ENCODE data around the gene SEC31B.

The SEC31B gene, protein sequence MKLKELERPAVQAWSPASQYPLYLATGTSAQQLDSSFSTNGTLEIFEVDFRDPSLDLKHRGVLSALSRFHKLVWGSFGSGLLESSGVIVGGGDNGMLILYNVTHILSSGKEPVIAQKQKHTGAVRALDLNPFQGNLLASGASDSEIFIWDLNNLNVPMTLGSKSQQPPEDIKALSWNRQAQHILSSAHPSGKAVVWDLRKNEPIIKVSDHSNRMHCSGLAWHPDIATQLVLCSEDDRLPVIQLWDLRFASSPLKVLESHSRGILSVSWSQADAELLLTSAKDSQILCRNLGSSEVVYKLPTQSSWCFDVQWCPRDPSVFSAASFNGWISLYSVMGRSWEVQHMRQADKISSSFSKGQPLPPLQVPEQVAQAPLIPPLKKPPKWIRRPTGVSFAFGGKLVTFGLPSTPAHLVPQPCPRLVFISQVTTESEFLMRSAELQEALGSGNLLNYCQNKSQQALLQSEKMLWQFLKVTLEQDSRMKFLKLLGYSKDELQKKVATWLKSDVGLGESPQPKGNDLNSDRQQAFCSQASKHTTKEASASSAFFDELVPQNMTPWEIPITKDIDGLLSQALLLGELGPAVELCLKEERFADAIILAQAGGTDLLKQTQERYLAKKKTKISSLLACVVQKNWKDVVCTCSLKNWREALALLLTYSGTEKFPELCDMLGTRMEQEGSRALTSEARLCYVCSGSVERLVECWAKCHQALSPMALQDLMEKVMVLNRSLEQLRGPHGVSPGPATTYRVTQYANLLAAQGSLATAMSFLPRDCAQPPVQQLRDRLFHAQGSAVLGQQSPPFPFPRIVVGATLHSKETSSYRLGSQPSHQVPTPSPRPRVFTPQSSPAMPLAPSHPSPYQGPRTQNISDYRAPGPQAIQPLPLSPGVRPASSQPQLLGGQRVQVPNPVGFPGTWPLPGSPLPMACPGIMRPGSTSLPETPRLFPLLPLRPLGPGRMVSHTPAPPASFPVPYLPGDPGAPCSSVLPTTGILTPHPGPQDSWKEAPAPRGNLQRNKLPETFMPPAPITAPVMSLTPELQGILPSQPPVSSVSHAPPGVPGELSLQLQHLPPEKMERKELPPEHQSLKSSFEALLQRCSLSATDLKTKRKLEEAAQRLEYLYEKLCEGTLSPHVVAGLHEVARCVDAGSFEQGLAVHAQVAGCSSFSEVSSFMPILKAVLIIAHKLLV

DNA sequence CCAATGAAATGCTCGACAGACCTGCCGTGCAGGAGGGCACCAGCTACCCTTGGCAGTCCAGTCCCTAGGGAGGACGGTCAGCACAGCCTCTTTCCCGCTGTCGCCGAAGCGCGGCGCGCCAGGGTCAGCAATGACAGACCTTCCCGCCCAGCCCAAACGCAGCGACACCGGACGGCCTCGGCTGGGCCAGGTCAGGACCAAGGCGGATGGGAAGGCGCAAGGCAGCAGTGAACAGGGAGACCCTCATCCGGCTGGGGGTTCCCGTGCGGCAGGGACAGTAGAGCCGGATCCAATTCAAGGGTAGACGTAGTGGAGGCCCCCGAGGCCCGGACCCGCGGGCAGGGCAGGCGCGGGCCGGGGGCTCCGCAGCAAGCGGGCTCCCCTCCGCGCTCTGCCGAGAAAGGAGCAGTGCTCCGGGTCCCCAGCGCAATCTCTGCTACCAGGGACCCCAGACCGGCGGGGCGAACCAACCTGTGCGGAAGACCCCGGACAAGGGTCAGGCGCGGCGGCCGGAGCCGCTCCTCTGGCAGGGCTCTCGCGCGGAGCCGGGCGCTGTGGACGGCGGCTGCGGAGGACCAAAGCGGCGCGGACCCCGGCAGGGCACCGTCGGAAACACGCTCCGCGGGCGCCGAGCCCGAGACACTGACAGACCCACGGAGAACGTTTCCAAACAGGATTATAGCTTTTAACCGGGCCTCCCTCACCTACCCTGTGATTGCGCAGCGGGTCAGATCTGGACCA is at the start of gene SEC31B:
Gene SEC31B (minus strand): TSS at position 551 of the 741 bp plus-strand sequence. CDS start 2,909 bp downstream, outside the sequence.
- DNase-seq (ENCODE audit: low spot score): peak; percentile 38

DNA sequence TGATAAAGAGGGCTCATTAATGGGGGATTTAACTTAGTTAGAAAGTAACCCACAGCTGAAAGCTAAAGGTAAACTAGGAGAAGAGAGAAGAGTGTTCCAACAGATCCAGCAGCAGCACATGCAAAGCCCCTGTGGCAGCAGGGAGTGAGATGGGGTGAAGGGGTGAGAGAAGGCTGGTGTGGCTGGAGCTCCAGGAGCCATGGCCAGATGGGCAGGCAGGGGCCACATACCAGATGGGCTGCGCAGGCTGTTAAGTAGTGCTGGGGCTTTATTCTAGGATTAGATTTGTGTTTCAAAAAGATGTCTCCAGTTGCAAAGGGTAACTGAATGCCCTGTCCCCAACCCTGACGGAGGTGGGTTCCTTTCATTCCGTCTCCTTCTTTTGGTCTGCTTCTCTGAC is 49.3 kb upstream of the SEC31B start:
- DNase-seq (ENCODE audit: low spot score): no peak

DNA sequence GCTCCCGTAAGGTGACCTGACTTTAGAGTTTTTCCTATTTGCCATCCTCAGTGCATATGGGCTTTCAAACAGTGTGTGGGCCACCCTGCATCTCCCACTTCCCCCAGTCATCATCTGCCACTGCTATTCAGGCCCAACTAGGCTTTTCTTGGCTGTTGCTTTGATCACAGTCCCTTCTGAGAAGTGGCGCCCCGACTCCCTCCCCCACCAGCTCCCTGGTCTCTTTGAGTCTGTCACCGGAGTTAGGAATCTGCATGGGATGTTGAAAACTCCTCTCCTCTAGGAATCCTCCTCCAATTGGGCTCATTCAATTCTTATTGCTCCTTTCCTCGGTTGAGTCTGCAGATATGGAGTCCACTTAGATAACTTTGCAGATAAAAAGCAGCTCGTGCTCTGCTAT is 48.2 kb upstream of the SEC31B start:
- no peak for DNase-seq (ENCODE audit: low spot score)

DNA sequence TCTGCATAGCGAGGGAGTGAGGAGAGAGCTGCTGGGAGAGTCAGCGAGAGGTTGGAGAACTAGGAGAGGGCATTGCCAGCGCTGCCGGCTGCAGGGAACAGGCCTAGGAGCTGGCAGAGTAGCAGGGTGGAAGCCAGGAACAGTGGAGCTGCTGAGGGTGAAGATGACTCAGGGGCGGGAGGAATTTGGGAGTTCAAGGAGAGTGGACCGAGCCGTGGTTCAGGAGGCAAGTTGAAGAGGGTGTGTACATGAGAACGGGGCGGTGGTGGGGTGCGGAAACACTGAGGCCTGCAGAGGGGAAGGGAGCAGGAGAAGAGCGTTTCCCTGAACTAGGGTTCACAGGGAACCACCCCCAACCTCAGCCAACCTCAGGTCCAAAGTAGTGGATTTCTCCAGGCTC is 47.6 kb upstream of the SEC31B start:
- peak; percentile 45 for DNase-seq (ENCODE audit: low spot score)

DNA sequence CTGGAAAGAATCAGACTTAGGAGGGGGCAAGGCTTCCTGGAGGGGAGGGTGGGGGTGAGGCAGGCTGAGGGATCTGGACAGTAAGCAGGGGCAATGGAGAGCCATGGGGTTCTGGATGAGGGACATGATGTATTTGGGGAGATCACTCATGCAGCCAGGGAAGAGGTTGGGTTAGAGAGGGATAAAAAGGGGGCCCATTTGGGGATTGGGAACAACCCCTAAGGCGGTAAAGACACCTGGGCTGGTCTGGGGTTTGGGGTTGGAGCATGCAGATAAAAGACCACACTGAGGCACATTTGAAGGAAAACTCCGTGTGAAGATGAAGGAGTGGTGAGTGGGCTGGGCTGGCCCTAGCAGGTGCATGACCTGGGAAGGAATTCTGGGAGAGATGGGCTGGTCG is 46.9 kb upstream of the SEC31B start:
- no peak for DNase-seq (ENCODE audit: low spot score)

DNA sequence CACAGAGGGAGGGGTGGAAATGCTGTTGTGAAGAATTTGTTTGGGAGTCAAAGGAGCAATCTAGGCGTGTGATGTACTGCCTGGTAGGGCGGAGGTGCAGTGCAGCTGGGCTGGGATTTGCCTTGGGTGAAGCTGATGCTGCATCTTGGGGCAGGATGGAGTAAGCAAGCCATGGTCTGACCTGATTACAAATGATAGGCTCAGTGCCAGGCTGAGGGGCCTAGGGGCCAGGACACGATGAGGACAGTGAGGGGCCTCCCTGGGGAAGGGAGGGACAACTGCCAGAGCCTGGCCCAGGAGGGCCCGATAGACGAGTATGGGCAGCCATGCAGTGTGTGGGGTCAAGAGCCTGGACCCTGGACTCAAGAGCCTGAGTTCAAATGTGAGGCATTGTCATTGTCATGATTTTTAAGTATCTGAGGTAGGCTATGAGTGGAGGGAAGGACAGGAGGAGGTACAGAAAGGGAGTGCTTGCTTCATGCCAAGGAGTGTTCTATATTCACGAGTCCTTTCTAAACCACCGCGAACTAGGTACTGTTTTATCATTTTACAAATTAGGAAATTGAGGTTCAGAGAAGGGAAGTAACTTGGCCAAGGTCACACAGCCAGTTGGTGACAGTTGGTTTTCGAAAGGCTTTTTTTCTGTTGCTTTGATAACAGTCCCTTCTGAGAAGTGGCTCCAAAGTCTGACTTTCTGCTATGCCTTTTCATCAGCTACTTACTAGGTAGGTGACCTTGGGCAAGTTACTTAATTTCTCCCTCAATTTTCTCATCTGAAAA is 45.7 kb upstream of the SEC31B start:
- no peak for DNase-seq (ENCODE audit: low spot score)

DNA sequence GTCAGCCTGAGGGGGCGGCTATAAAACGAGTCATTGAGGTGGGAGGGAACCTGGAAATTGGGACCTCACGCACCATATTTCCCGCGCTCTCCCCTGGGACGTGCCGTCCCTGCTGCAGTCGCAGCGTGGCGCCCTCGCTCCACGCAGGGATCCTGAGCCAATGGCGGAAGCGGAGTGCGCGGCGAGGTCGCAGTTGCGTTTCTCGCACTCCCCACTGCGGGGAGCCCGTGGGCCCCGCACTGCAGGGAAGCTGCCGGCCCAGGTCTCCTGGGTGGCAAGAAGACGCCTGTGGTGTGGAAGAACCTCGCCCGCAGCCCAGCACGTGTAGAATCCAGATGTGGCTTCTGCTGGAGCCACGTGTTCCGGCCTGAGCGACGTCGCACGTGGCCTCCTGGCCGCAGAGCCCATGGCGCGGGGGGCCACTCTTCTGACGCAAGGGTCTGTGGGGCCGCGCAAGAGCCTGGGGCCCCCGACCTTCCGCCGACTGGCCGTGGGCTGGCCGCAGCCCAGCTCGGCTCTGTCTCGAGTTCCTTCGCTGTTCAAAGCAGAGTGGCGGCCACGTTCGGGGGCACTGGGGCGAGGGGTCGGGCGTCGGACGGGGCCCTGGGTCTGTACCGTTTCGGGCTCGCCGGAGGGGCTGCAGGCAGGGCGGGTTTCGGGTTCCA is 42.5 kb upstream of the SEC31B start:
- DNase-seq (ENCODE audit: low spot score): peak; percentile 83

DNA sequence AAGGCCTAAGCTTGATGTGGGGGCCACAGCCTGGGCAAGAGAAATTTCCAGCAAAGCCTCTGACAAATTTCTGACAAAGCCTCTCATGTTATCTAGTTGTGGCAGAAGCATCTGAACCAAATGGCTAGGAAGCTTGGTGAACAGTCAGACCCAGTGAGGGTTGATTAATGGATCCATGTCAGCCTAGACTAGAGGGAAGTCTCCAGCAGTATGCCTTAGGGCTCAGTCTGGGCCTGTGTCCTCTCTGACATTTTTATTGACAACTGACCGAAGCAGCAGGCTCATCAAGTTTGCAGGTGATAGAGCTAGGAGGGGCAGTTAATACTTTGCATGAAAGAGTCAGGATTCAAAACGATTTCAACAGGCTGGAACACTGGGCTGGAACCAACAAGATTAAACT is 41.3 kb upstream of the SEC31B start:
- DNase-seq (ENCODE audit: low spot score): no peak

DNA sequence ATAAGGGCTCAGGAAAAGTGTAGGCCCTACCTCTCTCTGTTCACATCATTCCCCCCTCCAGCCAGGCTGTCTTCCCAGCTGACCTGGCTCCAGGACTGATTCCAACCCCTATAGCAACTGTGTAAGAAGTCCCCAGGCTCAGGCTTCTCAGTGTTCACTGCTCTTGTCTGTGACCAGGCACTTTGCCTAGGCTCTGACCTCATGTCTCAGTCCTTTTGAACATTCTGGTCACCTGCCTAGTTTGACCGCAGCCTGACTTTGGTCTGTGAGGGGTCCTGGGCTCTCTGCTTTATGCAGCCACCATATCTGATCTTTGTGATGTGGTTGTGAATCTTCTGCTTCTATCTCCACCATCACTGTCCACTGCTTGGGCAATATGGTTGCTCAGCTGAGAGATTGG is 40.6 kb upstream of the SEC31B start:
- DNase-seq (ENCODE audit: low spot score): no peak

DNA sequence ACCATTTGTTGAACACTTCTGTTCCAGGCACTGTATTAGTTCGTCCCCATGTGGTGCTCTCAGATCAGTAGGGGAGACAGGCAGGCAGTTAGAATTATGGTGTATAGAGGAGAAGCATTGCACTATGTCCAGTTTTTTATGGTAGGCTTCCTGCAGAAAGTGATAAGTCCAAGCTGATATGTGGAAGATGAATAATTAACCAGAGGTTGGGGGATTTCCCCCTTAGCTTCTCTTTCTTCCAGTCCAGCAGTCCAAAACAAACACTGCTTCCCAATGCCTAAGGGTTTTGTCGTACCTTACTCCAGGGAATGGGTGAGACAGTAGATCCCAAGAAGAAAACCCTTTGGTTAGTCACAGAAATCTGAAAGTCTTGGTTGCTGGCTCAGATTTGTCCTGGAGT is 35.2 kb upstream of the SEC31B start:
- DNase-seq (ENCODE audit: low spot score): no peak

DNA sequence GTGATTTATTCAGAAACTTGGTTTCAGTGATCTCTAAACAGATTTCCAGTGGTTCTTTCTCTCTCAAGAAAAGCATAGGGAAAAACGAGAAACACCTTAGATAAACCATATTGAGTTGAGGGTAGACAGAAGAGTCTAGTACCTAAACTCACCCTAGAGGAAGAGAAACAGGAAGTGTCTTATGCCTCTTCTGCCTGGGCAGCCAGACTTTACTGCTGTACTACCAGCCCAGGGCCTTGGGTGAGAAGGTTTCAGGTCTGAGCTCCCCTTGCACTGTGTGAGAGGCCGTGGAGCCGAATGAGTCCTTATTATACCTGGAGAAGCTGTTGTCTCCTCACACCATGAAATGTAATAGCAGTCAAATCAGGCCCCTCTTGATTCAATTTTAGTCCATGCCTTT is 34.3 kb upstream of the SEC31B start:
- no peak for DNase-seq (ENCODE audit: low spot score)

DNA sequence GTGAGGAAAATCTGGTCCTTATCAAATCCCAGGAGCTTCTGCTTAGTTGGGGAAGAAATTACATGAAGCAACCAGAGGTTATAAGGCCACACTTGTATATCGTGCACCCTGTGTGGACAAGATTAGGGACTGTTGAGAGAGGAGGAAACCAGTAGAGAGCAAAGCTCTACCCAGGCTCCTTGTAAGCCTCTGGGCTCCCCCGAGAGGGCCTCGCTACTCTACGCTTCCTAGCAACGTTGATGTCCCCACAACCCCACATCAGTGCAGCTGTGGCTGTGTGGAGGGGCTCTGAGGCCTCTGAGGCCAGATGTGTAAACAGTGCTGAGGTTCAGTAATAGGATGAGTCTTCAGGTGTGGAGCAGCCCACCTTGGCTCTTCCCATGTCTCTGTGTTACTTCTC is 32.1 kb upstream of the SEC31B start:
- DNase-seq (ENCODE audit: low spot score): no peak

DNA sequence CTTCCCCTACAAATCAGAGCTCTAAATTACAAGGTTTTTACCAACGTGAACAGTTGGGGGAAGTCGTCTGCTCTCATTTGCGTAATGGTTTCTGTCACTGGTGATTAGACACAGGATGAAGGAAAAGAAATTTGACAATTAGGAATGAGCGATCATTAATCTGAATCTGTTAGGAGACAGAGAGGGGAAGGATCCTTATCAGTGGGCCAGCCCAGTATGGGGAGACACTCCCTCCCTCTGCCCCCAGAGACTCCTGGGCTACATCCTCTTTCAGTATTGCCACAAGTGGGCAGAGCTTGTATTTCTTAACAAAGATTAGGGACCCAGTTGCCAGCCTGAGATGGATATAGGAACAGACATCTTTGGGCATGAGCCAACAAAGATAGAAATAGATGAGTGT is 31.5 kb upstream of the SEC31B start:
- no peak for DNase-seq (ENCODE audit: low spot score)

DNA sequence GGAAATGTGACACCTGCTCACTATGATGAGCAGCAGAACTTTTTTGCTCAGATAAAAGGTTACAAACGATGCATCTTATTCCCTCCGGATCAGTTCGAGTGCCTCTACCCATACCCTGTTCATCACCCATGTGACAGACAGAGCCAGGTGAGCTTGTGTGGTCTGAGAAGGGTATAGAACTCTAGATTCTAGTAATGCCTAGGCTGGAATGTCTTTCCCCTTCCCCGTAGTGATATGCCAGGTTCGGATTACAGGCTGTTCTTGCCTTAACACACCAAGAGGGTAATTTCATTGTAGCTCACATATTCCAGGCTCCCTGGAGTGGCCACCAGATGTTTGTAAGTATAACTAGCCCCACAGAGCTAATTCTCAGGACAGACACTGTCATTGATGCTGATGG is 25.3 kb upstream of the SEC31B start:
- no peak for DNase-seq (ENCODE audit: low spot score)

DNA sequence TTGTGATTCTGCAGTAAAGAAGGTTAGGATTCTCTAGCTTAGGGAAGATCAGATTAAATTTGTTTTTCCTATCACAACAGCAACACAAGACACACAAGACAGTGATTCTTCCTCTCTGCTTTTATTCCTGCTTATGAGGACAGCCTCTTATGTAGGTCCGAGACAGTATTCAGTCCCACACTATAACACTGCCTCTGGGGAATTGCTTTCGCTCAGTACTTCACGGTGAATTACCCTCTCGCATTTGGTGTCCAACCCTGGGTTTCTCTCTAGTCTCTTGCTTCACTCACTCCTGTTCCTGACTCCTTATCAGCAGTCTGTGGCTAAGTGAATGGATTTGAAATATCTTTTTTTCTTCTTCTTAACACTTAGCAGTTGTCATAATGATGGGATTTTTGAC is 17.8 kb upstream of the SEC31B start:
- DNase-seq (ENCODE audit: low spot score): no peak

DNA sequence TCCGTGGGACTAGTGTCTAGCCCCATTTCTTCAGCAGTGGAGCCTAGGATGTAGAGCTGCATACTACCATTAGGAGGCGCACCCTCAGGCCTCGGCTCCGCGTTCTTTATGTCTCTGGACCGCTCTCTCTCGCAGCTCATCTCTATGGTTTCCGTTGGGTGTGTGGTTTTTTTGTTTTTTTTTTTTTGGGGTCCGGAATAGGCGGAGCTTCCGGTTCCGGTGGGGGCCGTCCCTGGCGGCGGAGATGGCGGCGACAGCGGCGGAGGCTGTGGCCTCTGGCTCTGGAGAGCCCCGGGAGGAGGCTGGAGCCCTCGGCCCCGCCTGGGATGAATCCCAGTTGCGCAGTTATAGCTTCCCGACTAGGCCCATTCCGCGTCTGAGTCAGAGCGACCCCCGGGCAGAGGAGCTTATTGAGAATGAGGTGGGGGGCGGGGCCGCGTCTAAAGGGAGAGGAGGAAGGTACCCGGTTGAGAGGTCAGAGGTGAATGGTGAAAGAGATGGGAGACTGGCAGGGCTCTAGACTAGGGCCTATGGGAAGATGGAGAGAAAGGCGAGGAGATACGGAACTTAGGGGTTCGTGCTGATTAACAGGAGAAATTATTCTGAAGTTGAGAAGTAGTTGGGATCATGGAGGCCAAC is 16.2 kb upstream of the SEC31B start, which contains the start of gene HIF1AN:
Gene HIF1AN (plus strand): TSS at position 229 of the 639 bp plus-strand sequence. CDS start 16 bp downstream, at position 245.
- peak; percentile 98 for DNase-seq (ENCODE audit: low spot score)

DNA sequence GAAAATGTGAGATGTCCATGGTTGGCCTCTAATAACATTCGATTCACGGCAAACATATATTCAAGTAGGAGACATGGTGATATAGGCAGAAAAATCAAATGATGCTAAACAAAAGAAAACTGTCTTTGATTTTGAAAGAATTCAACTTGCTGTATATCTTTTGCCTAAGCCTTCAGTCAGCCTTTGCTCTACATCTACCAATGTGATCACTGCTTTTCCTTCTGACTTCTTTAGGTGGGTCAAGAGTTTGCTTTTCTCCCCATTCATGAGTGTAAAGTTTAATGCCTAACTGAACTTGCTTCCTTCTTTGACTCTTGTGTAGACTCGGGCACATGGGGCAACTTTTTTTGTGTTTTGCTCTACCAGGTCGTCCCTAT is 15.7 kb upstream of the SEC31B start:
- no peak for DNase-seq (ENCODE audit: low spot score)

DNA sequence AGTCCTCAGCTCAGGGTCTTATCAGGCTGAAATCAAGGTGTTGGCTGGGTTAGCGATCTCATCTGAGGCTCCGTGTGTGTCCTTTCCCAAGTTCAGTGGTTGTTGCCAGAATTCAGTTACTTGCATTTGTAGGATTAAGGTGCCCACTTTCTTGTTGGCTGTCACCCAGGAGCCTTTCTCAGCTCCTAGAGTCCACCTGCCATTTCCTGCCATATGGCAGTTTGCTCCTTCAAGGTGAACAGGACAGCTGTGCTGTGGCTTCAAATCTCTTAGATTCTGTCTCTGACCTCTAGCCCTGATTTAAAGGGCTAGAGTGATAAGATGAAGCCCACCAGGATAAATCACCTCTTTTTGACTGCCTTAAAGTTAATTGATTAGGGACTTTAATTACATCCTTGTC is 15.1 kb upstream of the SEC31B start:
- no peak for DNase-seq (ENCODE audit: low spot score)

DNA sequence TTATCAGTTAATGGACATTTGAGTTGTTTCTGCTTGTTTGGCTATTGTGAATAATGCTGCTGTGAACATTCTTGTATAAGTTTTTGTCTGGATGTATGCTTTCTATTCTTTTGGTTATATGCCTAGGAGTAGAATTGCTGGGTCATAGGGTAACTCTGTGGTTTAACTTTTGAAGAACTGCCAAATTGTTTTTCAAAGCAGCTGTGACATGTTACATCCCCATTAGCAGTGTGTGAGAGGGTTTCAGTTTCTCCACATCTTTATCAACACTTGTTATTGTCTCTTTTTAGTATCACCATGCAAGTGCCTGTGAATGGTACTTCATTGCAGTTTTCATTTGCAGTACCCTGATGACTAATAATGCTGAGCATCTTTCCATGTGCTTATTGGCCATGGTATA is 12.1 kb upstream of the SEC31B start:
- DNase-seq (ENCODE audit: low spot score): no peak
